ENCODE measurements around the gene IZUMO4.

IZUMO4 gene

DNA sequence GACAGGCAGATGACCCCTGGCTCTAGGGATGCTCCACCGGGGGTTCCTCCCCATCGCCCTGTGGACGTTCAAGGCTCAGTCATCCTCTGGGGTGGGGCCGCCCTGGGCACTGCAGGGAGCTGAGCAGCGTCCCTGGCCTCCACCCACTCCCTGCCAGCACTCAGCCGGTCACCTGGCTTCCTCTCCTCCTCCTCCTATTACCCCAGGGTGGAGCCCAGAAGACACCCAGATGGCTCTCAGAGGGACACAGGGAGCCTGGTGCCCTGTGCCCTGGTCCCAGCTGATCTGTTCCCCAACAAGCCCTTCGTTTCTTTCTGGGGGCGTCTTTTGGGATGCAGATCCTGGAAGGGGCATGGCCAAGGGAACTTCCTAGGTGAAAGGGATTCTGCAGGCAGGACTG lies 42.0 kb upstream of the IZUMO4 start:
- TF ChIP-seq, protein P1, sequence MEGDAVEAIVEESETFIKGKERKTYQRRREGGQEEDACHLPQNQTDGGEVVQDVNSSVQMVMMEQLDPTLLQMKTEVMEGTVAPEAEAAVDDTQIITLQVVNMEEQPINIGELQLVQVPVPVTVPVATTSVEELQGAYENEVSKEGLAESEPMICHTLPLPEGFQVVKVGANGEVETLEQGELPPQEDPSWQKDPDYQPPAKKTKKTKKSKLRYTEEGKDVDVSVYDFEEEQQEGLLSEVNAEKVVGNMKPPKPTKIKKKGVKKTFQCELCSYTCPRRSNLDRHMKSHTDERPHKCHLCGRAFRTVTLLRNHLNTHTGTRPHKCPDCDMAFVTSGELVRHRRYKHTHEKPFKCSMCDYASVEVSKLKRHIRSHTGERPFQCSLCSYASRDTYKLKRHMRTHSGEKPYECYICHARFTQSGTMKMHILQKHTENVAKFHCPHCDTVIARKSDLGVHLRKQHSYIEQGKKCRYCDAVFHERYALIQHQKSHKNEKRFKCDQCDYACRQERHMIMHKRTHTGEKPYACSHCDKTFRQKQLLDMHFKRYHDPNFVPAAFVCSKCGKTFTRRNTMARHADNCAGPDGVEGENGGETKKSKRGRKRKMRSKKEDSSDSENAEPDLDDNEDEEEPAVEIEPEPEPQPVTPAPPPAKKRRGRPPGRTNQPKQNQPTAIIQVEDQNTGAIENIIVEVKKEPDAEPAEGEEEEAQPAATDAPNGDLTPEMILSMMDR (IDR thresholded peaks at IDR 0.05; ENCODE audit: low read depth, low read length), result no peak
- H3K4me3 ChIP-seq (replicated peaks in 1 of 2; ENCODE audit: low read depth in 2 of 2, low read length in 2 of 2), result no peak overlapping the region
- no peak for DNase-seq (ENCODE audit: low read depth in 2 of 2)

DNA sequence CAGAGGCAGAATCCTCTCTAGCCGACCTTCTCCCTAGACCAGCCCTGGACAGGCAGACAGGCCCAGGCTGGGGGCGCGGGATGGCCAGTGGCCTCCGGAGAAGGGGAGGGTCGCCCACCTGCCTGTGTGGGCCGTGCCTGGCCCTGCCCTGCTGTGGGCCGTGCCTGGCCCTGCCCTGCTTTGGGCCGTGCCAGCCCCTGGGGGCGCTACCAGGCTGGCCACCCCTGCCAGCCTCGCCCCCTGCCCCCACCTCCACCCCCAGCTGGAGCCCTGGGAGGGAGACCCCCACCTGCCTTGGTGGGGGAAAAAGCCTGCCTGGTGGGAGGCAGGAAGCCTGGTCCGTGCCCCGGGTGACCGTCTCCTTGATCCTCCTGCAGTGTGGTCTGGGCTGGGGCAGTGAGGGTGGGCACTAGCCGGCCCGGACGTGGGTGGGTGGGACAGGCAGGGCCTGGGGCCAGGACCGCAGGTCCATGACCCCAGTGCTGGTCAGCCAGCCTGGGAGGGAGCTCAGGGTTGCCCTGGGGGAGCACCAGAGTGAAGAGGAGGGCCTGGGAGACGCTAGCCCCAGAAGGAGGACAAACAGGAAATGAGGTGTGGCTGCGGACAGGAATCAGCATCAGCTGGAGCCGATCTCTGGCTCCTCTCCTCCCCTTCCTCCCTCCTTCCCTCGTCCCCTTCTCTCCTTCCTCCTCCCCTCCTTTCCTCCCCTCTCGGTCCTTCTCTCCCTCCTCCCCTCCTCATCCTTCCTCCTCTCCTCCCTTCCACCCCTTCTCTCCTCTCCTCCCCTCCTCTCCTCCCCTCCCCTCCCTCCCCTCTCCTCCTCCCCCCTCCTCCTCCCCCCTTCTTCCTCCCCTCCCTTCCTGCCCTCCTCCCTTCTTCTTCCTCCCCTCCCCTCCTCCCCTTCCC lies 40.5 kb upstream of the IZUMO4 start:
- peak overlapping the region in 1 of 2 donors; percentile 36 for H3K4me3 ChIP-seq (replicated peaks in 1 of 2; ENCODE audit: low read depth in 2 of 2, low read length in 2 of 2)
- TF ChIP-seq, protein P1 (IDR thresholded peaks at IDR 0.05; ENCODE audit: low read depth, low read length), result no peak
- peak; percentile 78 to 84 for DNase-seq (ENCODE audit: low read depth in 2 of 2)

DNA sequence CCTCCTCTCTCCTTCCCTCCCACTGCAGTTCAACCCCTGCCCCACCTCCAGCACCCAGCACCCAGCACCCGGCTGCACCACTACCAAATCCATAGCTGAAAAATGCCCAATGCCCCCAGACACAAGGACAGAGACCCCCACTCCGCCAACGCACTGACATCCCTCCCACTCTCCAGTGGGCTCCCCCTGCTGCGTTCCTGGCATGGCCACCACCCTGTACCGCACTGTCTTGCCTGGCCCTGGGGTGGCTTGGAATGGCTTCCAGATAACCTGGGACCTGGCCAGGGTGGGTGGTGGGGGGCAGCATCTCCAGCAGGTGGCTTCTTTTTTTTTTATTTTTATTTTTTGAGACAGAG lies 39.9 kb upstream of the IZUMO4 start:
- no peak for DNase-seq (ENCODE audit: low read depth in 2 of 2)
- no peak overlapping the region for H3K4me3 ChIP-seq (replicated peaks in 1 of 2; ENCODE audit: low read depth in 2 of 2, low read length in 2 of 2)
- TF ChIP-seq, protein P1 (IDR thresholded peaks at IDR 0.05; ENCODE audit: low read depth, low read length), result no peak

DNA sequence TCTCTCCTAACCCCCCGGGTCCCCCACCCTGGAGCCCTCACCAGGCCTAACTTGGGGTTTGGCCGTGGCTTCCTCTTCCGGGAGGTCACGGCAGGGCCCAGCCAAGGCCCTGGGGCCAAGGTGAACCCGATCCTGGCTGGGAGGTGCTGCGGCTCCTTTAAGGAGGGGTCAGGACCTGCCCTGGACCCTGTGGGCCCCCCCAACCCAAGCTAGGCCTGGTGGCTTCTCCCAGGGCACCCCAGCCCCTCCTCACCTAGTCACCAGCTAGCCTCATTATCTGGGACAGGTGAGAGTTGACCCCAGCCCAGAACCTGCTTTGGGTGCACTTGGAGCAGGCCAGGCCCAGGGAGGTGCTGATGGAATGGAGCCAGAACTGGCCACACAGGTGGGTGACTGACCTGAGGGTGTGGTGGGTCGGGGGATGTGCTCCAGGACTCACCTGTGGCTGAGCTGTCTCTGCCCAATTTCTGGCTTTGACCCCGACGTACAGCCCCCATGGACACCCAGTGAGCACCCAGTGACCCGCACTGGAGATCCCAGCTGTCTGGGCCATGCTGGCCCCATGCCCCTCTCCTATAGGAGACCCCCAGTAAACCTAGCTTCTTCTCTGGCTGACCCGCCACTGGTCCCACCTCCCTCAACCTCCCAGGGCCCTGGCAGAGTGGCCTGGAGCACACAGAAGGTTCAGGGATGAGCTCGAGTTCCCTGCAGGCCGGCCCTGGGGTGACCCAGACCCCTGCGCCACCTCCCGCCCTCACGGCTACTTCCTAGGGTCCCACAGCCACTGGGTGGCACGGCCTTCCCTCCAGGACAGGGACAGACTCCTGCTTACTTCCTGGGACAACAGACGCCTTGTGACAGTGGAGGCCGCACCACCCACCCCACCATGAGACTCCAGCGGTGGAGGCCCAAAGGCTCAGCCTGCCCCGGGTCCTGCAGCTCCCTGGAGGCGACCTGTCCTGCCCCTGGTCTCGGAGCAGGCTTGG lies 38.9 kb upstream of the IZUMO4 start:
- TF ChIP-seq, protein P1 (IDR thresholded peaks at IDR 0.05; ENCODE audit: low read depth, low read length), result no peak
- H3K4me3 ChIP-seq (replicated peaks in 1 of 2; ENCODE audit: low read depth in 2 of 2, low read length in 2 of 2), result no peak overlapping the region

DNA sequence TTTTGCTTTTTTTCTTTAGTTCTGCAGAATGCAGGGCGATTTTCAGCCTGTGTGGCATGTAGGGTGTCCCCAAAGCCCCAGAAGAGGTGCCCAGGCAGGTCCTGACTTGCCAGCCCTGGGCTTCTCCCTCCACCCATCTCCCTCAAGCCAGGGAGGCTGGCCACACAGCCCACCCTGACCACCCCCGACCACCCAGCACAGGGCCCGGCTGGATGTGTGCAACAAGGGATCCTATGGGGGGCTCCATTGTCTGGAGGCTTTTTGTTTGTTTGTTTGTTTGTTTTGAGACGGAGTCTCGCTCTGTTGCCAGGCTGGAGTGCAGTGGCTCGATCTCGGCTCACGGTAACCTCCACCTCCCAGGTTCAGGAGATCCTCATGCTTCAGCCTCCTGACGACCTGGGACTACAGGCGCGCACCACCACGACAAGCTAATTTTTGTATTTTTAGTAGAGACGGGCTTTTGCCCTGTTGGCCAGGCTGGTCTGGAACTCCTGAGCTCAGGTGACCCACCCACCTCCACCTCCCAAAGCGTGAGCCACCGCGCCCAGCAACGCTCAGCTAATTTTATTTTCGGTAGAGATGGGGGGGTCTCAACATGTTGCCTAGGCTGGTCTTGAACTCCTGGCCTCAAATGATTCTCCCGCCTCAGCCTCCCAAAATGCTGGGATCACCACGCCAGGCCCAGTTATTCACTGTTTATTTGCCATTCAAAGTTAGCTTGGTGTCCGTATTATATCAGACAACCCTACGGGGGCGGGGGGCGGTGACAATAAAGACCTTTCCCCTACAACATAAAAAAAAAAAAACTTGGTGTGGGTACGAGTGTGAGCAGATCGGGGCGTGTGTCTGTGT lies 37.9 kb upstream of the IZUMO4 start:
- H3K4me3 ChIP-seq (replicated peaks in 1 of 2; ENCODE audit: low read depth in 2 of 2, low read length in 2 of 2), result no peak overlapping the region
- TF ChIP-seq, protein P1 (IDR thresholded peaks at IDR 0.05; ENCODE audit: low read depth, low read length), result no peak
- no peak for DNase-seq (ENCODE audit: low read depth in 2 of 2)

More for the DNA sequence above, 38.9 kb upstream of the IZUMO4 start:
- DNase-seq (ENCODE audit: low read depth in 2 of 2), result no peak

Data from cardiac fibroblast (primary cell).